ENCODE data around the gene PYGO2.
A peak's percentile ranks its signal among the peaks of the same experiment; 100 is the strongest.

The PYGO2 gene

GRCh38 chr1:154955718-154956543, 5.7 kb downstream of the PYGO2 start, which contains the start of gene PBXIP1:
TSS of gene PBXIP1 (minus strand) at chr1:154956099. CDS start at chr1:154953721, 2,378 bp downstream.
- peaks cover 13% of the 10 kb centered on the region for H3K79me2 ChIP-seq (ENCODE audit: low read length)
- peaks cover 5% of the 10 kb centered on the region; the same call in 1 of the 2 replicates for H4K20me1 ChIP-seq (ENCODE audit: insufficient read depth, low read length)
- no peaks in the 10 kb centered on the region for H3K9me3 ChIP-seq (ENCODE audit: insufficient read depth, low read length)
- peaks cover 11% of the 10 kb centered on the region for H3K36me3 ChIP-seq (replicated peaks; ENCODE audit: low read depth, low read length)
- H3K4me2 ChIP-seq (ENCODE audit: low read length): peak within 1 kb of the TSS; percentile 82
- peaks cover 31% of the 10 kb centered on the region for H3K4me1 ChIP-seq (ENCODE audit: low read length)
- H3K27me3 ChIP-seq (ENCODE audit: low read depth, low read length): no peaks in the 10 kb centered on the region
- peak within 1 kb of the TSS; percentile 58 for H2AFZ ChIP-seq (ENCODE audit: low read depth, low read length)
- peak within 1 kb of the TSS; percentile 60 for H3K9ac ChIP-seq (ENCODE audit: low read length)
- H3K27ac ChIP-seq (ENCODE audit: low read length): peak within 1 kb of the TSS; percentile 25
- no peak for TF ChIP-seq EZH2phosphoT487 (IDR thresholded peaks at IDR 0.05; ENCODE audit: low read depth)
- TF ChIP-seq CTCF (IDR thresholded peaks at IDR 0.05; ENCODE audit: low read depth, low read length): peak; percentile 55
- peak within 1 kb of the TSS; percentile 79 for H3K4me3 ChIP-seq (ENCODE audit: low read length)

GRCh38 chr1:154955039-154955717, 6.4 kb downstream of the PYGO2 start:
- Histone ChIP-seq H3K36me3 (replicated peaks; ENCODE audit: low read depth, low read length) (peaks cover 11% of the 10 kb centered on the region), H3K4me2 (ENCODE audit: low read length) (peak overlapping the region; percentile 82), H3K4me3 (ENCODE audit: low read length) (peak overlapping the region; percentile 79), H3K9me3 (ENCODE audit: insufficient read depth, low read length) (no peaks in the 10 kb centered on the region), H3K9ac (ENCODE audit: low read length) (peak overlapping the region; percentile 60), H3K79me2 (ENCODE audit: low read length) (peaks cover 6% of the 10 kb centered on the region; the same call in 1 of the 2 replicates), H3K27ac (ENCODE audit: low read length) (peak overlapping the region; percentile 25; the same call in 1 of the 2 replicates), H2AFZ (ENCODE audit: low read depth, low read length) (peak overlapping the region; percentile 58; the same call in 1 of the 2 replicates), H3K4me1 (ENCODE audit: low read length) (peaks cover 26% of the 10 kb centered on the region), H3K27me3 (ENCODE audit: low read depth, low read length) (no peaks in the 10 kb centered on the region), H4K20me1 (ENCODE audit: insufficient read depth, low read length) (no peaks in the 10 kb centered on the region)
- no peak for TF ChIP-seq CTCF (IDR thresholded peaks at IDR 0.05; ENCODE audit: low read depth, low read length)
- no peak for TF ChIP-seq EZH2phosphoT487 (IDR thresholded peaks at IDR 0.05; ENCODE audit: low read depth)

- H3K9me3 ChIP-seq (ENCODE audit: insufficient read depth, low read length): no peaks in the 10 kb centered on the region
- H4K20me1 ChIP-seq (ENCODE audit: insufficient read depth, low read length): no peaks in the 10 kb centered on the region
- H2AFZ ChIP-seq (ENCODE audit: low read depth, low read length): no peak overlapping the region
- H3K4me3 ChIP-seq (ENCODE audit: low read length): no peak overlapping the region
- no peak for TF ChIP-seq EZH2phosphoT487 (IDR thresholded peaks at IDR 0.05; ENCODE audit: low read depth)
- no peak overlapping the region for H3K9ac ChIP-seq (ENCODE audit: low read length)
- no peaks in the 10 kb centered on the region for H3K27me3 ChIP-seq (ENCODE audit: low read depth, low read length)
- H3K36me3 ChIP-seq (replicated peaks; ENCODE audit: low read depth, low read length): peaks cover 10% of the 10 kb centered on the region
- peaks cover 4% of the 10 kb centered on the region; the same call in 1 of the 2 replicates for H3K79me2 ChIP-seq (ENCODE audit: low read length)
- no peak overlapping the region for H3K27ac ChIP-seq (ENCODE audit: low read length)
- no peak overlapping the region for H3K4me2 ChIP-seq (ENCODE audit: low read length)
- peaks cover 26% of the 10 kb centered on the region for H3K4me1 ChIP-seq (ENCODE audit: low read length)
Observed at GRCh38 chr1:154954541-154954940, 7.0 kb downstream of the PYGO2 start.

- Histone ChIP-seq H3K9me3 (ENCODE audit: insufficient read depth, low read length) (no peaks in the 10 kb centered on the region), H3K4me2 (ENCODE audit: low read length) (no peak overlapping the region), H3K79me2 (ENCODE audit: low read length) (no peaks in the 10 kb centered on the region), H3K27me3 (ENCODE audit: low read depth, low read length) (no peaks in the 10 kb centered on the region), H3K4me1 (ENCODE audit: low read length) (peaks cover 28% of the 10 kb centered on the region), H2AFZ (ENCODE audit: low read depth, low read length) (no peak overlapping the region), H3K9ac (ENCODE audit: low read length) (no peak overlapping the region), H3K36me3 (replicated peaks; ENCODE audit: low read depth, low read length) (peaks cover under 1% of the 10 kb centered on the region), H3K27ac (ENCODE audit: low read length) (no peak overlapping the region), H4K20me1 (ENCODE audit: insufficient read depth, low read length) (no peaks in the 10 kb centered on the region), H3K4me3 (ENCODE audit: low read length) (no peak overlapping the region)
- TF ChIP-seq CTCF (IDR thresholded peaks at IDR 0.05; ENCODE audit: low read depth, low read length) (no peak), EZH2phosphoT487 (IDR thresholded peaks at IDR 0.05; ENCODE audit: low read depth) (no peak)
Observed at GRCh38 chr1:154953611-154954038, 8.0 kb downstream of the PYGO2 start.

Data from OCI-LY3 (cell line).